K562 (cell line): ENCODE results near the gene SLC19A2. TPM values are rescaled to one million over a fixed set of nuclear protein-coding genes. Genes with fewer than 3 reads are reported as not detected.

Experiments
- ATAC-seq: fragments of 200-7000 bp; cut with Tn5 transposase; 3 replicates; pipeline ENCODE4 v1.9.1; 2020; ENCODE audit warnings: moderate library complexity
- BruUV-seq: library from RNA; stranded (reverse); fragments of 400-500 nt; replicated peaks from 2 replicates; lab custom pipeline; 2021; lab: Mats Ljungman, UMichigan
- CTCF ChIA-PET: fragments of 300-600 bp; formaldehyde crosslinking; extraction: SDS; loops from one replicate; lab custom pipeline; 2021; ENCODE audit warnings: low intra/inter-chr PET ratio; lab: Yijun Ruan, JAX
- POLR2A ChIA-PET: fragments of 300-600, 350-650 bp; sonication (Branson Sonifier 250); formaldehyde crosslinking; extraction: SDS; loops from one replicate; lab custom pipeline; 2021; ENCODE audit warnings: antibody characterized with exemption, inconsistent platforms; lab: Yijun Ruan, JAX
- DNase-seq, 4 experiments: peaks; one replicate each; pipeline versions ENCODE4 v3.0.0 to v3.0.0-alpha.2; 2011 to 2018; ENCODE audit warnings: low spot score in 3 of 4, mixed read lengths in 3 of 4; ENCODE audit errors: extremely low read depth in 1 of 4
- FAIRE-seq: peaks from 2 replicates; lab custom pipeline; 2011; peaks lifted over from hg19 to GRCh38; lab: Jason Lieb, UNC
- H2AFZ ChIP-seq: 2 replicates; pipeline ENCODE4 v1.6.0; 2011; ENCODE audit warnings: low read depth, low read length, control low read depth, inconsistent platforms
- H3K27ac ChIP-seq: fragments of 200-600 bp; 3 replicates; pipeline ENCODE4 v1.8.0; 2011; ENCODE audit warnings: low read depth, mild to moderate bottlenecking, control low read depth, inconsistent platforms, low read length, moderate library complexity, mixed read lengths; ENCODE audit errors: extremely low read depth
- H3K27me3 ChIP-seq, 2 experiments: fragments of 300-600 bp in 1 of 2; 2 replicates in 1 of 2; 3 replicates in 1 of 2; pipeline versions ENCODE4 v1.6.0 to v1.8.0; 2011; ENCODE audit warnings: inconsistent platforms in 2 of 2, low read length in 2 of 2, mild to moderate bottlenecking in 1 of 2, mixed read lengths in 1 of 2, moderate library complexity in 1 of 2; ENCODE audit not compliant: control insufficient read depth in 2 of 2, insufficient read depth in 2 of 2
- H3K36me3 ChIP-seq: fragments of 300-600 bp; 3 replicates; pipeline ENCODE4 v1.8.0; 2011; ENCODE audit warnings: mild to moderate bottlenecking, low read length, inconsistent platforms; ENCODE audit not compliant: control insufficient read depth, insufficient read depth
- H3K4me1 ChIP-seq, 2 experiments: fragments of 200-600 bp in 1 of 2; replicated peaks in 1 of 2; 2 replicates in 1 of 2; 3 replicates in 1 of 2; pipeline versions ENCODE4 v1.5.1 to v1.8.0; 2011; ENCODE audit warnings: inconsistent platforms in 2 of 2, low read length in 2 of 2, mild to moderate bottlenecking in 1 of 2, mixed read lengths in 1 of 2, moderate library complexity in 1 of 2; ENCODE audit not compliant: control insufficient read depth in 2 of 2, insufficient read depth in 2 of 2
- H3K4me2 ChIP-seq: 2 replicates; pipeline ENCODE4 v1.6.1; 2011; ENCODE audit warnings: low read length, control low read depth, inconsistent platforms, mixed read lengths; ENCODE audit not compliant: insufficient read depth
- H3K4me3 ChIP-seq: fragments of 200-600 bp; sonication (generic), shearing (Covaris generic); 2 replicates; pipeline ENCODE4 v1.5.1; 2016; ENCODE audit warnings: control low read depth, inconsistent platforms
- H3K79me2 ChIP-seq: fragments of 200-600 bp; 3 replicates; pipeline ENCODE4 v1.8.0; 2011; ENCODE audit warnings: low read length, inconsistent platforms; ENCODE audit not compliant: control insufficient read depth, insufficient read depth
- H3K9ac ChIP-seq, 2 experiments: 2 replicates each; pipeline versions ENCODE4 v1.6.0 to v1.6.1; 2011; ENCODE audit warnings: low read depth in 2 of 2, low read length in 2 of 2, control low read depth in 1 of 2, inconsistent platforms in 1 of 2, mild to moderate bottlenecking in 1 of 2, mixed read lengths in 1 of 2; ENCODE audit not compliant: insufficient read depth in 1 of 2
- H3K9me1 ChIP-seq: one replicate; pipeline ENCODE4 v1.6.0; 2011; ENCODE audit warnings: inconsistent platforms, mild to moderate bottlenecking, low read length, moderate library complexity; ENCODE audit not compliant: control insufficient read depth, insufficient read depth
- H3K9me3 ChIP-seq: replicated peaks from 2 replicates; pipeline ENCODE4 v1.5.1; 2011; ENCODE audit warnings: low read depth, low read length, inconsistent platforms; ENCODE audit not compliant: control insufficient read depth, insufficient read depth
- H4K20me1 ChIP-seq: replicated peaks from 2 replicates; pipeline ENCODE4 v1.6.1; 2011; ENCODE audit warnings: low read length, inconsistent platforms, mixed read lengths; ENCODE audit not compliant: control insufficient read depth, insufficient read depth
- ATF3 ChIP-seq, 2 experiments: fragments of 450-650 bp in 1 of 2; sonication (generic) in 1 of 2; formaldehyde crosslinking in 1 of 2; IDR thresholded peaks in 1 of 2; conservative IDR thresholded peaks in 1 of 2; 2 replicates each; pipeline versions ENCODE4 v1.6.1 to v1.8.1; 2016 to 2023; ENCODE audit warnings: mild to moderate bottlenecking in 2 of 2, moderate library complexity in 2 of 2, inconsistent platforms in 1 of 2, missing genetic modification reagents in 1 of 2
- CBX2 ChIP-seq: fragments of 200-600 bp; sonication (generic); IDR thresholded peaks from one replicate; pipeline ENCODE4 v1.6.1; 2012; ENCODE audit warnings: mild to moderate bottlenecking, low read length, inconsistent platforms; ENCODE audit not compliant: insufficient read depth, poor library complexity, severe bottlenecking
- FOSL1 ChIP-seq: fragments of 200-800 bp; sonication (Bioruptor generic); conservative IDR thresholded peaks from 2 replicates; pipeline ENCODE4 v1.6.1; 2016; ENCODE audit warnings: missing genetic modification characterization, missing compliant biosample characterization
- MTA1 ChIP-seq: fragments of 450-650 bp; IDR thresholded peaks from 2 replicates; pipeline ENCODE4 v1.6.1; 2017; ENCODE audit warnings: borderline replicate concordance
- PHB2 ChIP-seq: fragments of 450-650 bp; IDR thresholded peaks from 2 replicates; pipeline ENCODE4 v1.6.1; 2017; ENCODE audit warnings: low read depth
- in situ Hi-C: fragments of 300-500 bp; cut with MboI; formaldehyde crosslinking; loops from 4 replicates; pipeline ENCODE4 v1.15.0; 2018; ENCODE audit warnings: inconsistent platforms, mixed read lengths
- intact Hi-C: fragments of 100-400 bp; cut with micrococcal nuclease; formaldehyde crosslinking; loops from 2 replicates; pipeline ENCODE4 v1.14.2; 2022
- polyA plus RNA-seq, 8 experiments: library from polyadenylated mRNA; depleted of rRNA in 4 of 8; stranded (reverse) in 5 of 8; unstranded in 3 of 8; fragments of >200 nt; fragmentation: Nextera tagmentation in 2 of 8; fragmentation: Illumina TruSeq in 1 of 8; extraction: Ambion mirVana in 2 of 8; extraction: Trizol in 1 of 8; gene quantifications; 2 replicates each; pipeline versions ENCODE4 v1.2.1 to v1.2.3, GENCODE V29; 2011 to 2014; ENCODE audit warnings: inconsistent platforms in 1 of 8, missing spikeins in 1 of 8
- total RNA-seq, 7 experiments: library from RNA; depleted of rRNA in 6 of 7; stranded (reverse); fragments of >200 nt in 6 of 7; fragmentation: Illumina TruSeq in 2 of 7; extraction: Trizol in 2 of 7; gene quantifications; 2 replicates each; pipeline versions ENCODE4 v1.2.1 to v1.2.3, GENCODE V29; 2011 to 2021; ENCODE audit warnings: low replicate concordance in 1 of 7
- TF ChIP-seq, protein P1 (sequence below): fragments of 250-450 bp; sonication (Bioruptor Pico); IDR thresholded peaks from 2 replicates; pipeline ENCODE4 v1.8.0; 2022; ENCODE audit warnings: moderate library complexity, mild to moderate bottlenecking, inconsistent platforms

SLC19A2 gene
- total and polyA plus RNA-seq, 9 of the 15 experiments (the other 6 are each of a cell fraction or from before 2014, with no cell fraction given), result 7.4 to 42.8 (median 19.2) TPM

DNA sequence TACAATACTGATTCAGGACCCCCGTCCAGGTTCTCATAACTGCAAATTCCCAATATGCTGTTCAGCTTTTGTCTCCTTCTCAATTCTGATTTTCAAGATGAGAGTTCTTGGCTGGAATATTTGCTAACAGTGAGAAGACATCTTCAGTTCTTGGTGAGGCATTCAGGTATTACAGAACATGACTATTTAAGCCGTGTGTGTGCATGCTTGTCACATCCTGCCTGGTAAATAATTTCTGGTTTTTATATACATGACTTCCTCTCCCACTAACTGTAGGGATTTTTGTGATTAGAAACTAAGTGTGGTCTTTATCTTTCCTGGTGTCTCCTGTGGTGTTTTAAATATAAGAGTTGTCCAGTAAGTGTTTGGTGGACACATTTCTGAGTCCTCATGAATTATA is 10.2 kb upstream of the SLC19A2 start (continued):
- TF ChIP-seq MTA1, result no peak
- no peak for TF ChIP-seq CBX2
- no peak for TF ChIP-seq PHB2

DNA sequence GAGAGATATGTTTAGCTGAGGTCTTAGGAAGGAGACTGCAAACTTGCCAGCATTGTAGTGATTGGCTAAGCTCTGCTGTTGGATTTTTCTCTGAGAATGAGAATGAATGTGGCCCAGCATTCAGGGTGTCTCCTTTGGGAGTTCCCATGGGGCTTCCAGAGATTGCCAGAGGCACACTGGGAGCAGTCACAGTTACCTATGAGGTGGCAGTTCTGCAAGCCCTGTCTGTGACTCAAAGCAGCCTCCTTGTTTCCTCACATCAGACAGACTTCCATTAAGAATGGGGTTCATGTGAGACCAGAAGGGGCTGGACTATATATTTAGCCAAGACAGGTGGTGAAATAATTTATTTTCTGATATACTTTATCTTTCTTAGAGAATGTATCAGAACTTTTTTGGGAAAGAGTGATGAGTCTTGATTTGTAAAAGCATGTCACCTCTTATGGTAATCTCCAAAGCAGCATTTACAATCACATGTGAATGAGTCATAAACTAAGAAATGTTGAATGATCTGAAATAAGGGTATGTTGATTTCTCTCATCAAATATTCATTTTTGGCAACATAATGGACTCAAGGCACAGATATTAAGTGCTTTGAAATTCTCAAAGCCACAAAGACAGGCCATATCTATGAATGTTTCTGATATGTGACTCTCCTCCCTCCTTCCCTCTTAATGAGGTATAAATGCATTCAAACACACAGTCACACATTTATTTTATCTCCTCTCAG is 9.5 kb upstream of the SLC19A2 start:
- Histone ChIP-seq H3K9me1 (no peaks in the 10 kb centered on the region), H3K4me2 (no peak overlapping the region), H2AFZ (no peak overlapping the region), H3K9ac (no peak overlapping the region), H3K4me3 (no peak overlapping the region), H3K36me3 (no peaks in the 10 kb centered on the region), H3K27ac (no peak overlapping the region), H4K20me1 (no peaks in the 10 kb centered on the region), H3K27me3 (no peaks in the 10 kb centered on the region), H3K4me1 (no peaks in the 10 kb centered on the region), H3K79me2 (no peaks in the 10 kb centered on the region), H3K9me3 (no peaks in the 10 kb centered on the region)
- intact Hi-C loops, result no loop called here
- CTCF ChIA-PET, result no interaction called here
- FAIRE-seq, result no peak
- DNase-seq, result no peak
- ATAC-seq, result 0 out of 3 replicates have a peak, but pooled peaks have one; percentile 20
- POLR2A ChIA-PET, result interaction anchor here (0.6 to 1.6 kb wide), 2 partner anchors 9 to 18 kb away, joined by 3 to 4 read pairs; partner anchors contain the start of gene SLC19A2
- no TSS peak for BruUV-seq
- in situ Hi-C loops, result no loop called here
- TF ChIP-seq FOSL1 (tag) (peak; percentile 65), ATF3 (IDR thresholded peaks at IDR 0.05) (peak; percentile 61; the same call in 1 of the 2 replicates), ATF3 (CRISPR knock-in tag; conservative IDR thresholded peaks at IDR 0.05) (no peak)
- TF ChIP-seq, protein P1, sequence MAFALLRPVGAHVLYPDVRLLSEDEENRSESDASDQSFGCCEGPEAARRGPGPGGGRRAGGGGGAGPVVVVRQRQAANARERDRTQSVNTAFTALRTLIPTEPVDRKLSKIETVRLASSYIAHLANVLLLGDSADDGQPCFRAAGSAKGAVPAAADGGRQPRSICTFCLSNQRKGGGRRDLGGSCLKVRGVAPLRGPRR (CRISPR knock-in tag), result no peak
